ENCODE data around the gene FBXL4. TPM values are rescaled to one million over a fixed set of nuclear protein-coding genes. Genes with fewer than 3 reads are reported as not detected.

Gene FBXL4
- total RNA-seq, 1 donor from 2014 or later: 18.5 TPM

DNA sequence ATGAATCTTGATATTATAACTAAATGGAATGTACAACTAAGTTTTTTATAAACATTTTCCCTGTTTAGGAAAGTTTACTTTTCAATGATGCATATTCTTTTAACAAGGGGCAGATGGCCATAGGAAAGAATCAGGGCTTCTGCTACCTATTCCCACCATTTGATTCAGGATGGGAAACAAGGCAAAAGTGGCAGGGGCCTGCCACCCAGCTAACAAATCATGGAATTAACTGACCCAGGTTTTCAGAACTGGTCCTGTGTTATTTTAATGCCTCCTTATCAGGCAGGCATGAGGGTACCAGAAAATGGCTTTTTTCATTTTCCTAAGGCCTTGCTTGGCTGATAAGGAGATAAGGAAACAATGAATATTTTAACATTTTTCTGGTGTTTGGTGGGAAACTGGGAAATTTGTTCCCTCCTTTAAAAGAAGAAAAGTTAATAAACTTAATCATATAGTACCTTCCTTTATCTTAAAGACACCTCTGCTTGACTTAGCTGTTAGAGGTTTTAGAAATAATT is 106.7 kb downstream of the FBXL4 start:
- no peak overlapping the region for H3K4me3 ChIP-seq
- intact Hi-C loops (cut with DNase I): no loop called here
- TF ChIP-seq, protein P1, sequence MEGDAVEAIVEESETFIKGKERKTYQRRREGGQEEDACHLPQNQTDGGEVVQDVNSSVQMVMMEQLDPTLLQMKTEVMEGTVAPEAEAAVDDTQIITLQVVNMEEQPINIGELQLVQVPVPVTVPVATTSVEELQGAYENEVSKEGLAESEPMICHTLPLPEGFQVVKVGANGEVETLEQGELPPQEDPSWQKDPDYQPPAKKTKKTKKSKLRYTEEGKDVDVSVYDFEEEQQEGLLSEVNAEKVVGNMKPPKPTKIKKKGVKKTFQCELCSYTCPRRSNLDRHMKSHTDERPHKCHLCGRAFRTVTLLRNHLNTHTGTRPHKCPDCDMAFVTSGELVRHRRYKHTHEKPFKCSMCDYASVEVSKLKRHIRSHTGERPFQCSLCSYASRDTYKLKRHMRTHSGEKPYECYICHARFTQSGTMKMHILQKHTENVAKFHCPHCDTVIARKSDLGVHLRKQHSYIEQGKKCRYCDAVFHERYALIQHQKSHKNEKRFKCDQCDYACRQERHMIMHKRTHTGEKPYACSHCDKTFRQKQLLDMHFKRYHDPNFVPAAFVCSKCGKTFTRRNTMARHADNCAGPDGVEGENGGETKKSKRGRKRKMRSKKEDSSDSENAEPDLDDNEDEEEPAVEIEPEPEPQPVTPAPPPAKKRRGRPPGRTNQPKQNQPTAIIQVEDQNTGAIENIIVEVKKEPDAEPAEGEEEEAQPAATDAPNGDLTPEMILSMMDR (IDR thresholded peaks at IDR 0.05): no peak
- peaks cover 10% of the 10 kb centered on the region for H3K4me1 ChIP-seq
- peaks cover 98% of the 10 kb centered on the region for H3K27me3 ChIP-seq
- DNase-seq (no peak), ATAC-seq (no peak)
- H3K9me3 ChIP-seq: no peaks in the 10 kb centered on the region
- no peak overlapping the region for H3K27ac ChIP-seq
- H3K36me3 ChIP-seq: no peaks in the 10 kb centered on the region

DNA sequence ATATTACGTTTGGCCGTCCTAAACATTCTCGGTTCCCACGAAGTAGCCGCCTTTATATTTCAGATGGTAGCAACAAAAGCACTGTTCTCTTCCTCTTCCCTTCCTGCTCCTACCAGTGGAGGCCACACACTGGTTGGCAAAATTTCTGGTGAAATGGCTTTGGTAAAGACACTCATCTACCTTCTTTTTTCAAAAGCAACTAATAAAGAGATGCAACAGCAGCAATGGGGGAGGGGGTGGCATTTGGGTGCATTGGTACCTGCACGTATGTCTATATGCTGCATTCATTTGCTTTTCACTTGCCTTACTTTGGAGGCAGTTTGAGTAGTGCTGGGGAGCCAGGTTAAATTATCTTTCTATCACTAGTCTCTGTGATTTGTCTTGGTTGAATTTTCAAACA is 107.4 kb downstream of the FBXL4 start:
- no peak overlapping the region for H3K27ac ChIP-seq
- H3K27me3 ChIP-seq: peaks cover 100% of the 10 kb centered on the region
- H3K36me3 ChIP-seq: no peaks in the 10 kb centered on the region
- peaks cover 17% of the 10 kb centered on the region for H3K4me1 ChIP-seq
- H3K9me3 ChIP-seq: no peaks in the 10 kb centered on the region
- DNase-seq: no peak
- ATAC-seq: no peak
- intact Hi-C loops (cut with DNase I): no loop called here
- TF ChIP-seq, protein P1 (IDR thresholded peaks at IDR 0.05): no peak
- no peak overlapping the region for H3K4me3 ChIP-seq

GRCh38 chr6:98839781-98840361 is 107.9 kb downstream of the FBXL4 start:
- no peak for ATAC-seq
- H3K27ac ChIP-seq: no peak overlapping the region
- intact Hi-C loops (cut with DNase I): no loop called here
- TF ChIP-seq, protein P1 (IDR thresholded peaks at IDR 0.05): no peak
- peaks cover 98% of the 10 kb centered on the region for H3K27me3 ChIP-seq
- no peak overlapping the region for H3K4me3 ChIP-seq
- H3K9me3 ChIP-seq: no peaks in the 10 kb centered on the region
- H3K36me3 ChIP-seq: no peaks in the 10 kb centered on the region
- no peak for DNase-seq
- peaks cover 15% of the 10 kb centered on the region for H3K4me1 ChIP-seq

- Histone ChIP-seq H3K4me3 (no peak overlapping the region), H3K9me3 (no peaks in the 10 kb centered on the region), H3K27ac (no peak overlapping the region), H3K36me3 (no peaks in the 10 kb centered on the region), H3K4me1 (peaks cover 10% of the 10 kb centered on the region), H3K27me3 (peaks cover 89% of the 10 kb centered on the region)
- ATAC-seq (no peak), DNase-seq (no peak)
- intact Hi-C loops (cut with DNase I): no loop called here
- TF ChIP-seq, protein P1 (IDR thresholded peaks at IDR 0.05): no peak
Observed at GRCh38 chr6:98838975-98839374, 108.8 kb downstream of the FBXL4 start.

GRCh38 chr6:98838032-98838431 is 109.7 kb downstream of the FBXL4 start:
- ATAC-seq (no peak), DNase-seq (no peak)
- Histone ChIP-seq H3K4me1 (peaks cover 10% of the 10 kb centered on the region), H3K4me3 (no peak overlapping the region), H3K27ac (no peak overlapping the region), H3K27me3 (peaks cover 80% of the 10 kb centered on the region), H3K36me3 (no peaks in the 10 kb centered on the region), H3K9me3 (no peaks in the 10 kb centered on the region)
- intact Hi-C loops (cut with DNase I): no loop called here
- TF ChIP-seq, protein P1 (IDR thresholded peaks at IDR 0.05): no peak
